H1 (cell line): ENCODE data around the gene DNMT1. TPM values are rescaled to one million over a fixed set of nuclear protein-coding genes. Genes with fewer than 3 reads are reported as not detected.

Experiments used
- CTCF ChIA-PET: fragments of 300-600 bp; sonication (Branson Sonifier 250); formaldehyde crosslinking; loops from one replicate; lab custom pipeline; 2021; ENCODE audit not compliant: partially characterized antibody; lab: Charles Lee
- POLR2A ChIA-PET: fragments of 300-600 bp; sonication (Branson Sonifier 250); formaldehyde crosslinking; loops from one replicate; lab custom pipeline; 2021; ENCODE audit warnings: inconsistent platforms; ENCODE audit not compliant: partially characterized antibody; lab: Charles Lee
- DNase-seq, 2 experiments: peaks; one replicate each; pipeline versions ENCODE4 v3.0.0 to v3.0.0-alpha.2; 2010 to 2022; ENCODE audit warnings: low spot score in 2 of 2, low read depth in 1 of 2, mixed read lengths in 1 of 2
- FAIRE-seq: peaks from 2 replicates; lab custom pipeline; 2011; peaks lifted over from hg19 to GRCh38; lab: Jason Lieb, UNC
- H2AFZ ChIP-seq: 2 replicates; pipeline ENCODE4 v1.8.1; 2012; ENCODE audit warnings: low read length, inconsistent platforms
- H2AK5ac ChIP-seq: 2 replicates; pipeline ENCODE4 v1.6.1; 2013; ENCODE audit warnings: low read depth, low read length
- H2BK120ac ChIP-seq: replicated peaks from 2 replicates; pipeline ENCODE3; 2013; ENCODE audit warnings: low read depth, low read length, inconsistent platforms
- H2BK12ac ChIP-seq: 2 replicates; pipeline ENCODE4 v1.6.1; 2013; ENCODE audit warnings: low read depth, low read length
- H2BK15ac ChIP-seq: 2 replicates; pipeline ENCODE4 v1.6.1; 2013; ENCODE audit warnings: low read length
- H2BK20ac ChIP-seq: 2 replicates; pipeline ENCODE4 v1.6.1; 2013; ENCODE audit warnings: low read length
- H2BK5ac ChIP-seq: 2 replicates; pipeline ENCODE4 v1.6.1; 2013; ENCODE audit warnings: low read depth, low read length
- H3K14ac ChIP-seq: 2 replicates; pipeline ENCODE4 v1.6.1; 2013; ENCODE audit warnings: inconsistent platforms; ENCODE audit not compliant: insufficient read length
- H3K18ac ChIP-seq: 2 replicates; pipeline ENCODE4 v1.6.1; 2013; ENCODE audit warnings: low read length; ENCODE audit errors: extremely low read depth
- H3K23ac ChIP-seq: 2 replicates; pipeline ENCODE4 v1.6.1; 2013; ENCODE audit warnings: inconsistent platforms; ENCODE audit not compliant: insufficient read length
- H3K23me2 ChIP-seq: 2 replicates; pipeline ENCODE4 v1.6.1; 2013; ENCODE audit warnings: low read depth, low read length
- H3K27ac ChIP-seq: 2 replicates; pipeline ENCODE4 v1.6.1; 2011; ENCODE audit warnings: low read depth, low read length, inconsistent platforms
- H3K27me3 ChIP-seq, 4 experiments: replicated peaks in 1 of 4; 1 replicate in 1 of 4; 2 replicates in 3 of 4; pipeline versions ENCODE4 v1.6.1 to v1.8.1; 2011 to 2013; ENCODE audit warnings: low read length in 3 of 4, mild to moderate bottlenecking in 3 of 4, inconsistent platforms in 2 of 4, mixed read lengths in 2 of 4, moderate library complexity in 1 of 4; ENCODE audit not compliant: control insufficient read depth in 3 of 4, insufficient read depth in 3 of 4; ENCODE audit errors: extremely low read depth in 1 of 4
- H3K36me3 ChIP-seq, 4 experiments: 2 replicates each; pipeline versions ENCODE4 v1.6.1 to v1.8.1; 2011 to 2013; ENCODE audit warnings: mild to moderate bottlenecking in 4 of 4, low read length in 3 of 4, moderate library complexity in 2 of 4, control low read depth in 1 of 4, inconsistent platforms in 1 of 4; ENCODE audit not compliant: insufficient read depth in 4 of 4, control insufficient read depth in 2 of 4
- H3K4ac ChIP-seq: replicated peaks from 2 replicates; pipeline ENCODE3; 2013; ENCODE audit warnings: low read length, low read depth, mixed read lengths, inconsistent platforms; ENCODE audit not compliant: insufficient read length
- H3K4me1 ChIP-seq, 4 experiments: replicated peaks in 1 of 4; 1 replicate in 1 of 4; 2 replicates in 3 of 4; pipeline versions ENCODE4 v1.6.1 to v1.8.1; 2011 to 2013; ENCODE audit warnings: low read length in 3 of 4, inconsistent platforms in 2 of 4, mixed read lengths in 1 of 4; ENCODE audit not compliant: insufficient read depth in 4 of 4, control insufficient read depth in 3 of 4
- H3K4me2 ChIP-seq, 2 experiments: 2 replicates each; pipeline versions ENCODE4 v1.6.1 to v1.8.1; 2011 to 2013; ENCODE audit warnings: low read depth in 2 of 2, low read length in 2 of 2, control low read depth in 1 of 2, inconsistent platforms in 1 of 2, mild to moderate bottlenecking in 1 of 2; ENCODE audit not compliant: insufficient read depth in 1 of 2
- H3K4me3 ChIP-seq, 4 experiments: fragments of 200-600, 300-600 bp in 1 of 4; sonication (generic), shearing (Covaris generic), sonication (Bioruptor Twin) in 1 of 4; 2 replicates each; pipeline versions ENCODE4 v1.5.1 to v1.8.1; 2011 to 2016; ENCODE audit warnings: low read length in 4 of 4, low read depth in 3 of 4, control low read depth in 2 of 4, inconsistent platforms in 2 of 4, mild to moderate bottlenecking in 2 of 4, mixed read lengths in 1 of 4, moderate library complexity in 1 of 4; ENCODE audit not compliant: insufficient read depth in 2 of 4; ENCODE audit errors: extremely low read depth in 1 of 4
- H3K56ac ChIP-seq: replicated peaks from 2 replicates; pipeline ENCODE3; 2013; ENCODE audit warnings: low read depth, mild to moderate bottlenecking, mixed read lengths, low read length, inconsistent platforms; ENCODE audit not compliant: insufficient read length
- H3K79me1 ChIP-seq: 2 replicates; pipeline ENCODE4 v1.6.1; 2013; ENCODE audit warnings: low read depth, low read length, control low read depth
- H3K79me2 ChIP-seq, 2 experiments: 2 replicates each; pipeline versions ENCODE4 v1.6.1 to v1.8.1; 2012 to 2013; ENCODE audit warnings: low read length in 2 of 2, mild to moderate bottlenecking in 2 of 2, inconsistent platforms in 1 of 2; ENCODE audit not compliant: insufficient read depth in 2 of 2, control insufficient read depth in 1 of 2
- H3K9ac ChIP-seq, 4 experiments: replicated peaks in 1 of 4; 1 replicate in 1 of 4; 2 replicates in 3 of 4; pipeline versions ENCODE4 v1.6.1 to v1.8.1; 2011 to 2013; ENCODE audit warnings: low read depth in 3 of 4, low read length in 3 of 4, control low read depth in 2 of 4, mild to moderate bottlenecking in 2 of 4, moderate library complexity in 2 of 4, inconsistent platforms in 1 of 4; ENCODE audit errors: extremely low read depth in 1 of 4
- H3K9me3 ChIP-seq, 2 experiments: 2 replicates each; pipeline versions ENCODE4 v1.6.1 to v1.8.1; 2012 to 2013; ENCODE audit warnings: mild to moderate bottlenecking in 2 of 2, moderate library complexity in 2 of 2, control low read depth in 1 of 2, inconsistent platforms in 1 of 2, low read depth in 1 of 2, low read length in 1 of 2, mixed read lengths in 1 of 2; ENCODE audit not compliant: insufficient read depth in 2 of 2
- H4K20me1 ChIP-seq, 2 experiments: replicated peaks in 1 of 2; 2 replicates each; pipeline versions ENCODE3 to v1.8.1; 2011 to 2013; ENCODE audit warnings: inconsistent platforms in 2 of 2, low read length in 2 of 2, mild to moderate bottlenecking in 1 of 2; ENCODE audit not compliant: insufficient read depth in 2 of 2, control insufficient read depth in 1 of 2
- H4K5ac ChIP-seq: 2 replicates; pipeline ENCODE4 v1.6.1; 2013; ENCODE audit warnings: low read length, low read depth, mixed read lengths, inconsistent platforms; ENCODE audit not compliant: insufficient read length
- H4K8ac ChIP-seq: 2 replicates; pipeline ENCODE4 v1.8.0; 2013; ENCODE audit warnings: mild to moderate bottlenecking, moderate library complexity, low read length, inconsistent platforms; ENCODE audit not compliant: insufficient read depth; ENCODE audit errors: extremely low read depth
- H4K91ac ChIP-seq: replicated peaks from 2 replicates; pipeline ENCODE3; 2013; ENCODE audit warnings: low read length, mixed read lengths, inconsistent platforms; ENCODE audit not compliant: insufficient read length
- KDM1A ChIP-seq: fragments of 200-600, 300-600 bp; sonication (generic); IDR thresholded peaks from 2 replicates; pipeline ENCODE4 v1.7.1; 2016; ENCODE audit warnings: mild to moderate bottlenecking, low read length, borderline replicate concordance
- TAF7 ChIP-seq: optimal IDR thresholded peaks from 2 replicates; pipeline ENCODE3; 2011; ENCODE audit warnings: low read depth, mild to moderate bottlenecking, inconsistent platforms, low read length, moderate library complexity, borderline replicate concordance
- WGBS, 2 experiments: shearing (Covaris generic) in 1 of 2; methylation state at CpG; one replicate each; pipeline versions ENCODE4 v1.1.6 to v1.1.7; 2013 to 2015; ENCODE audit warnings: low lambda C conversion rate in 2 of 2, mixed read lengths in 2 of 2, inconsistent platforms in 1 of 2, low coverage in 1 of 2, missing lambda C conversion rate in 1 of 2; ENCODE audit not compliant: insufficient replicate concordance in 2 of 2, insufficient coverage in 1 of 2, insufficient read length in 1 of 2; ENCODE audit errors: extremely low coverage in 1 of 2, missing lambda C conversion rate in 1 of 2; 5-methylcytosine and 5-hydroxymethylcytosine counted together
- polyA plus RNA-seq, 7 experiments: library from polyadenylated mRNA; depleted of rRNA in 3 of 7; stranded (reverse) in 5 of 7; unstranded in 2 of 7; fragments of >200 nt in 5 of 7; fragments of 200-250 nt in 2 of 7; gene quantifications; 1 replicate in 5 of 7; 2 replicates in 1 of 7; 4 replicates in 1 of 7; pipeline versions ENCODE4 v1.2.1 to v1.2.3, GENCODE V29; 2011 to 2013; ENCODE audit warnings: missing spikeins in 2 of 7, mixed read lengths in 2 of 7
- total RNA-seq: library from RNA; stranded (reverse); fragmentation: NEBNext Ultra II Directional; extraction: Animal tissue kit (Norgen Biotek cat#: 25700); gene quantifications from 2 replicates; pipeline ENCODE4 v1.2.1, GENCODE V29; 2021

DNMT1 gene
- total and polyA plus RNA-seq, 2 of the 8 experiments (the other 6 are each of a cell fraction or from before 2014, with no cell fraction given): 101 to 210 TPM

- Histone ChIP-seq H2AFZ (no peak overlapping the region), H3K56ac (no peak overlapping the region), H3K4me1 (peaks cover 0 to 7% (median 2%) of the 10 kb centered on the region in 4 experiments; a peak in 3 of 7 replicates), H3K23me2 (peaks cover 10% of the 10 kb centered on the region; the same call in 1 of the 2 replicates), H4K5ac (no peak overlapping the region), H2BK12ac (no peak overlapping the region), H4K20me1 (peaks cover 0 to 3% of the 10 kb centered on the region in 2 experiments), H3K23ac (no peak overlapping the region), H3K79me2 (no peaks in the 10 kb centered on the region), H2BK15ac (no peak overlapping the region), H3K9ac (no peak overlapping the region), H3K4me2 (no peak overlapping the region), H3K36me3 (no peaks in the 10 kb centered on the region), H4K91ac (no peak overlapping the region), H3K4me3 (no peak overlapping the region), H3K9me3 (no peaks in the 10 kb centered on the region), H4K8ac (no peak overlapping the region), H3K4ac (no peak overlapping the region), H3K27ac (no peak overlapping the region), H3K79me1 (no peaks in the 10 kb centered on the region), H2BK20ac (no peak overlapping the region), H2BK120ac (no peak overlapping the region), H2AK5ac (no peak overlapping the region), H3K14ac (no peak overlapping the region), H2BK5ac (no peak overlapping the region), H3K18ac (no peak overlapping the region), H3K27me3 (0 out of 7 replicates have a peak, but pooled peaks cover 0 to 3% (median 0%) of the 10 kb centered on the region in 4 experiments)
- DNase-seq (no peak), FAIRE-seq (no peak)
- WGBS, 2 experiments: 82% methylated on average over 4 of the region's 4 CpGs; no CpG with 5 or more reads in 1 of the 2 experiments
- TF ChIP-seq TAF7: no peak
- TF ChIP-seq KDM1A: no peak
- POLR2A ChIA-PET: interaction anchor here (1.7 kb wide), 1 partner anchor 9 kb away, joined by 4 read pairs; no protein-coding TSS in a partner anchor
- CTCF ChIA-PET: interaction anchor here (0.6 to 1.6 kb wide), 4 partner anchors 11 to 121 kb away, joined by 3 to 7 read pairs (median 4); no protein-coding TSS in a partner anchor
Observed at GRCh38 chr19:10233946-10234345, 39.2 kb upstream of the DNMT1 start.
